Prostate gland (tissue), 2 donors: ENCODE results near the gene GAB2.

Experiments
- CTCF ChIP-seq, 4 experiments: fragments of 200-600 bp in 2 of 4; fragments of 450-650 bp in 2 of 4; sonication (generic) in 2 of 4; IDR thresholded peaks; 1 replicate in 3 of 4; 2 replicates in 1 of 4; pipeline ENCODE4 v1.5.1; 2016 to 2019; ENCODE audit warnings: antibody characterized with exemption in 4 of 4, mild to moderate bottlenecking in 2 of 4, moderate library complexity in 2 of 4
- POLR2A ChIP-seq: fragments of 450-650 bp; IDR thresholded peaks from one replicate; pipeline ENCODE4 v1.6.1; 2016; ENCODE audit warnings: antibody characterized with exemption, mild to moderate bottlenecking

- TF ChIP-seq CTCF (IDR thresholded peaks at IDR 0.05) (no peak), POLR2A (no peak)
Observed at GRCh38 chr11:78395597-78395996, 22.0 kb downstream of the GAB2 start.
